ENCODE data around the gene ABCA4. TPM values are rescaled to one million over a fixed set of nuclear protein-coding genes. Genes with fewer than 3 reads are reported as not detected.
"Not testable (repeated sequence)": the region's sequence is repeated elsewhere in the genome, so short reads cannot be mapped to it uniquely, and the experiment has no call there.

ABCA4 gene
- total and polyA plus RNA-seq, 11 donors, result 0.04 to 0.37 (median 0.16) TPM; not detected in 2

DNA sequence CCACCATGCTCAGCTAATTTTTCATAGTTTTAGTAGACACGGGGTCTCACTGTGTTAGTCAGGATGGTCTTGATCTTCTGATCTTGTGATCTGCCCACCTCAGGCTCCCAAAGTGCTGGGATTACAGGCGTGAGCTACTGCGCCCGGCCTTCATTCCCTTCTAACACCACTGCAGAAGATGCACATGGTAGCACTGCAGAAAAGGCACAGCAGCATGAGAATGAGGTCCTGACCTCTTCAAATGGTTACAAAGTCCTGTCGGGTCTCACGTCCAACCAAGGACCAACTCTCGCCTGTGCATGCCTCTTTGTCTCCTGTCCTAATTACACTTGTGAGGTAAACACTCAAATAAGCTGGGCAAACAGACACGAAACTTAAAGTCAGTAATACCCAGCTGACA lies 128.8 kb downstream of the ABCA4 start:
- ATAC-seq, result no peak
- no peak for DNase-seq
- H3K27ac ChIP-seq, result no peak overlapping the region
- H3K27me3 ChIP-seq, result peaks cover 0 to 13% (median 0%) of the 10 kb centered on the region in 9 donors
- TF ChIP-seq POLR2A (IDR thresholded peaks at IDR 0.05) (no peak), CTCF (IDR thresholded peaks at IDR 0.05) (no peak)
- intact Hi-C loops (cut with DNase I), result no loop called here
- no peak overlapping the region for H3K4me3 ChIP-seq
- no peaks in the 10 kb centered on the region for H3K9me3 ChIP-seq
- peaks cover 0 to 15% (median 0%) of the 10 kb centered on the region in 12 donors for H3K4me1 ChIP-seq
- no peaks in the 10 kb centered on the region for H3K36me3 ChIP-seq
- 92 to 93% (median 93%) methylated on average over 8 of the region's 8 CpGs for WGBS, 4 donors

- WGBS, 4 donors, result 82 to 90% (median 86%) methylated on average over 4 of the region's 4 CpGs
- Histone ChIP-seq H3K9me3 (no peaks in the 10 kb centered on the region), H3K4me1 (peaks cover 0 to 15% (median 0%) of the 10 kb centered on the region in 12 donors), H3K27ac (no peak overlapping the region), H3K4me3 (no peak overlapping the region), H3K27me3 (peaks cover 0 to 13% (median 0%) of the 10 kb centered on the region in 9 donors), H3K36me3 (no peaks in the 10 kb centered on the region)
- DNase-seq, result no peak
- ATAC-seq, result no peak
- intact Hi-C loops (cut with DNase I), result no loop called here
- TF ChIP-seq CTCF (IDR thresholded peaks at IDR 0.05) (no peak), POLR2A (IDR thresholded peaks at IDR 0.05) (no peak)
These were observed 129.7 kb downstream of the ABCA4 start for GRCh38 chr1:93991271-93991670.

DNA sequence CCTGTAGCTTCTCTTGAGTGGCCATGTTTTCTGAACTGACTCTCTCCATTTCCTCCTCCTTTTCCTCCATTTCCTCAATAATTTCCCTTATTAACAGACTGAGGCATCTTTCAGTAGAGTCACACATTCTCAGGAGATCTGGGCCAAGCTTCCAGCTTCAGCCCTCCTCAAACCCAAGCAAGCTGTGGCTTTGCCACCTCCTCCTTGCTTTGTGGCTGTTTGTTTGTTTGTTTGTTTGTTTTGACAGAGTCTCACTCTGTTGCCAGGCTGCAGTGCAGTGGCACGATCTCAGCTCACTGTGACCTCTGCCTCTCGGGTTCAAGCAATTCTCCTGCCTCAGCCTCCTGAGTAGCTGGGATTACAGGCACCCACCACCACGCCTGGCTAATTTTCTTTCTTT lies 130.5 kb downstream of the ABCA4 start:
- H3K27ac ChIP-seq; intact Hi-C loops (cut with DNase I): not testable (repeated sequence)

DNA sequence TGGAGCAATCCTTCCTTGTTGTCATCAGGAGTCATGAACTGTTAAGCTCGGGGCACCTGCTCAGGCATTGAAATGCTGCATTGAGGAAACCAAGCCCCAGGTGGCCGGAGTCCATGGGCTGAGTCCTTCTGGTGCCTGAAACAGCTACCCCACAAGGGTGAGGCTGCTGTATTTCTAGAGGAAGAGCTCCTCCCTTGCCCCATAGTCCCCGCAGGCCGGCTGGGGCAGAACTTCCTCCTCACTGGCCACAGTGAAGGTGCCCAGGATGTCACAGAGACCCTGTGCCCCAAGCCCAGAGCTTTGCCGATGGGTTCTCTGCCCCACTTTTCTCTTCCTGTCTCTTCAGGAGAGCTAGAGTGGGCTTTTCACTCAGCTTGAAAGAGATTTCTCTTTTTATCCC lies 130.9 kb downstream of the ABCA4 start:
- ATAC-seq, result no peak
- 66 to 94% (median 81%) methylated on average over 5 of the region's 5 CpGs for WGBS, 4 donors
- intact Hi-C loops (cut with DNase I), result no loop called here

More for the DNA sequence above, 130.5 kb downstream of the ABCA4 start:
- not testable (repeated sequence) for H3K36me3 ChIP-seq, ATAC-seq, H3K9me3 ChIP-seq, DNase-seq, H3K4me3 ChIP-seq
- Histone ChIP-seq H3K27me3 (peaks cover 0 to 13% (median 0%) of the 10 kb centered on the region in 9 donors), H3K4me1 (peaks cover 0 to 15% (median 0%) of the 10 kb centered on the region in 12 donors)
- 80 to 85% (median 83%) methylated on average over 3 of the region's 3 CpGs for WGBS, 4 donors

More for the DNA sequence above, 130.9 kb downstream of the ABCA4 start:
- Histone ChIP-seq H3K36me3 (no peaks in the 10 kb centered on the region), H3K4me3 (no peak overlapping the region), H3K9me3 (no peaks in the 10 kb centered on the region), H3K4me1 (peaks cover 0 to 15% (median 0%) of the 10 kb centered on the region in 12 donors), H3K27me3 (peaks cover 0 to 11% (median 0%) of the 10 kb centered on the region in 9 donors), H3K27ac (no peak overlapping the region)
- DNase-seq, result no peak
- TF ChIP-seq POLR2A (IDR thresholded peaks at IDR 0.05), result no peak
- no peak for TF ChIP-seq CTCF (IDR thresholded peaks at IDR 0.05)
